ENCODE data around the gene CYP1A2.

The CYP1A2 gene

GRCh38 chr15:74795966-74796625 lies 47.5 kb downstream of the CYP1A2 start:
- TF ChIP-seq TAF1 (IDR thresholded peaks at IDR 0.05; ENCODE audit: borderline replicate concordance, insufficient read depth, low read length) (no peak), POLR2AphosphoS5 (IDR thresholded peaks at IDR 0.05; ENCODE audit: low read depth, low read length) (no peak), REST (IDR thresholded peaks at IDR 0.05; ENCODE audit: insufficient read depth in 1 of 2, low read depth in 2 of 2, low read length in 2 of 2) (no peak), SIN3A (IDR thresholded peaks at IDR 0.05; ENCODE audit: borderline replicate concordance, insufficient read depth, low read length) (no peak), FOXP2 (optimal IDR thresholded peaks at IDR 0.05; ENCODE audit: borderline replicate concordance, extremely low read depth, extremely low read length, insufficient read depth) (no peak)

- TF ChIP-seq TAF1 (IDR thresholded peaks at IDR 0.05; ENCODE audit: borderline replicate concordance, insufficient read depth, low read length) (no peak), FOXP2 (optimal IDR thresholded peaks at IDR 0.05; ENCODE audit: borderline replicate concordance, extremely low read depth, extremely low read length, insufficient read depth) (no peak), REST (IDR thresholded peaks at IDR 0.05; ENCODE audit: insufficient read depth in 1 of 2, low read depth in 2 of 2, low read length in 2 of 2) (no peak), POLR2AphosphoS5 (IDR thresholded peaks at IDR 0.05; ENCODE audit: low read depth, low read length) (no peak), SIN3A (IDR thresholded peaks at IDR 0.05; ENCODE audit: borderline replicate concordance, insufficient read depth, low read length) (no peak)
These were observed 50.0 kb downstream of the CYP1A2 start for GRCh38 chr15:74798388-74799254.

- TF ChIP-seq FOXP2 (optimal IDR thresholded peaks at IDR 0.05; ENCODE audit: borderline replicate concordance, extremely low read depth, extremely low read length, insufficient read depth) (no peak), REST (IDR thresholded peaks at IDR 0.05; ENCODE audit: insufficient read depth in 1 of 2, low read depth in 2 of 2, low read length in 2 of 2) (no peak), TAF1 (IDR thresholded peaks at IDR 0.05; ENCODE audit: borderline replicate concordance, insufficient read depth, low read length) (no peak), SIN3A (IDR thresholded peaks at IDR 0.05; ENCODE audit: borderline replicate concordance, insufficient read depth, low read length) (no peak), POLR2AphosphoS5 (IDR thresholded peaks at IDR 0.05; ENCODE audit: low read depth, low read length) (no peak)
These were observed 50.7 kb downstream of the CYP1A2 start for GRCh38 chr15:74799255-74799855.

GRCh38 chr15:74799856-74800558 lies 51.4 kb downstream of the CYP1A2 start:
- TF ChIP-seq POLR2AphosphoS5 (IDR thresholded peaks at IDR 0.05; ENCODE audit: low read depth, low read length), result no peak
- peak; percentile 78 for TF ChIP-seq FOXP2 (optimal IDR thresholded peaks at IDR 0.05; ENCODE audit: borderline replicate concordance, extremely low read depth, extremely low read length, insufficient read depth)
- TF ChIP-seq SIN3A (IDR thresholded peaks at IDR 0.05; ENCODE audit: borderline replicate concordance, insufficient read depth, low read length), result no peak
- no peak for TF ChIP-seq REST (IDR thresholded peaks at IDR 0.05; ENCODE audit: insufficient read depth in 1 of 2, low read depth in 2 of 2, low read length in 2 of 2)
- no peak for TF ChIP-seq TAF1 (IDR thresholded peaks at IDR 0.05; ENCODE audit: borderline replicate concordance, insufficient read depth, low read length)

Data from PFSK-1 (cell line).